Measurements from ENCODE around the gene WNT3. TPM values are rescaled to one million over a fixed set of nuclear protein-coding genes. Genes with fewer than 3 reads are reported as not detected.

WNT3 gene
- total and polyA plus RNA-seq, 2 experiments from 2014 or later: 2.7 to 3.4 TPM

DNA sequence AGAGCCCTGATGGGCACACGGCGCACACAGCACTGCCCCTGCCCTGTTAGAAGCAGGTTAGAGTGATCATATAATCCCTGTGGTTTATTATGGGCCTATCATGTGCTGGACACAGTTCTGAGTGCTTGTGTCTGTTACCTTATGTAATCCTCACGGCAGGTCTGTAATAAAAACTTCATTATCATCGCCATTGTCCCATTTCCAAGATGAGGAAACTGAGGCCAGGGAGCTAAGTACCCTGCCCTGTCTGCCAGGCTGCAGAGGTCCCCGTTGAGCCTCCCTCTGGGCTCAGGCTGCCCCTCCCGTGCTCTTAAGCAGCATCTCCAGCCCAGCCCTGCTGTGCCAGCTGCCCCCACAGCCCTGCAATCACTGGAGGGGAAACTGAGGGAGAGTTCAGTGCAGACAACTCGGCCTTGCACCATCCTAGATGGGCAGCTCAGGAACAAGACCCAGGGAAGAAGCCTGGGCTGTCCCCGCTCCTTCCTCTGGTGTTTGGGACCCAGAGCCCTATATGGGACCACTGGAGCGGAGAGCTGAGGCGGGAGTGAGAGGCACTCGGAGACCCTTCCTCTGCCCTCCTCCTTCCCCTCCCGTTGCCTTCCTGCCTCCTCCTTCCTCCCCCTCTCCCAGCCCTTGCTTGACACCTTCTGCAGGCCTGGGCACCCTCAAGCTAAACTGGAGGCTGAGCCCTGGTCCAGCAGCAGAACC lies 42.0 kb downstream of the WNT3 start:
- H3K27me3 ChIP-seq (ENCODE audit: insufficient read depth): peaks cover 69% of the 10 kb centered on the region
- H3K27ac ChIP-seq (ENCODE audit: low read depth): no peak overlapping the region
- H3K36me3 ChIP-seq (ENCODE audit: insufficient read depth): no peaks in the 10 kb centered on the region
- DNase-seq (ENCODE audit: low spot score) (no peak), ATAC-seq (no peak)
- Mint-ChIP-seq H3K27ac (no peak overlapping the region), H3K4me3 (no peak overlapping the region), H3K36me3 (ENCODE audit: low read depth) (peaks cover 7% of the 10 kb centered on the region; the same call in 1 of the 3 replicates), H3K9me3 (peaks cover 6% of the 10 kb centered on the region; the same call in 2 of the 3 replicates), H3K27me3 (ENCODE audit: insufficient read depth, low read depth, poor library complexity) (peaks cover 72% of the 10 kb centered on the region), H3K4me1 (peaks cover 28% of the 10 kb centered on the region)
- peaks cover 19% of the 10 kb centered on the region for H3K4me1 ChIP-seq (ENCODE audit: insufficient read depth)
- H3K4me2 ChIP-seq: no peak overlapping the region
- H3K79me2 ChIP-seq (replicated peaks; ENCODE audit: insufficient read depth): no peaks in the 10 kb centered on the region
- 0 out of 2 replicates have a peak, but pooled peaks cover 2% of the 10 kb centered on the region for H3F3A ChIP-seq (replicated peaks; ENCODE audit: low read depth)
- H3K9me2 ChIP-seq (ENCODE audit: insufficient read depth): no peaks in the 10 kb centered on the region
- no peaks in the 10 kb centered on the region; the same call in 1 of the 2 replicates for H4K20me1 ChIP-seq (replicated peaks; ENCODE audit: insufficient read depth)
- no peak overlapping the region for H2AFZ ChIP-seq
- no peak overlapping the region for H3K4me3 ChIP-seq
- TF ChIP-seq NANOG (IDR thresholded peaks at IDR 0.05; ENCODE audit: borderline replicate concordance) (no peak), EZH2 (IDR thresholded peaks at IDR 0.05; ENCODE audit: low read depth, unreplicated experiment) (no peak), CREB1 (CRISPR knock-in tag; IDR thresholded peaks at IDR 0.05; ENCODE audit: low read depth) (no peak), ZNF114 (CRISPR knock-in tag; IDR thresholded peaks at IDR 0.05) (no peak), STAT1 (IDR thresholded peaks at IDR 0.05; ENCODE audit: unreplicated experiment) (no peak)
- TF ChIP-seq, protein P1, sequence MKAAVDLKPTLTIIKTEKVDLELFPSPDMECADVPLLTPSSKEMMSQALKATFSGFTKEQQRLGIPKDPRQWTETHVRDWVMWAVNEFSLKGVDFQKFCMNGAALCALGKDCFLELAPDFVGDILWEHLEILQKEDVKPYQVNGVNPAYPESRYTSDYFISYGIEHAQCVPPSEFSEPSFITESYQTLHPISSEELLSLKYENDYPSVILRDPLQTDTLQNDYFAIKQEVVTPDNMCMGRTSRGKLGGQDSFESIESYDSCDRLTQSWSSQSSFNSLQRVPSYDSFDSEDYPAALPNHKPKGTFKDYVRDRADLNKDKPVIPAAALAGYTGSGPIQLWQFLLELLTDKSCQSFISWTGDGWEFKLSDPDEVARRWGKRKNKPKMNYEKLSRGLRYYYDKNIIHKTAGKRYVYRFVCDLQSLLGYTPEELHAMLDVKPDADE (IDR thresholded peaks at IDR 0.05): no peak
- TF ChIP-seq, protein P2, sequence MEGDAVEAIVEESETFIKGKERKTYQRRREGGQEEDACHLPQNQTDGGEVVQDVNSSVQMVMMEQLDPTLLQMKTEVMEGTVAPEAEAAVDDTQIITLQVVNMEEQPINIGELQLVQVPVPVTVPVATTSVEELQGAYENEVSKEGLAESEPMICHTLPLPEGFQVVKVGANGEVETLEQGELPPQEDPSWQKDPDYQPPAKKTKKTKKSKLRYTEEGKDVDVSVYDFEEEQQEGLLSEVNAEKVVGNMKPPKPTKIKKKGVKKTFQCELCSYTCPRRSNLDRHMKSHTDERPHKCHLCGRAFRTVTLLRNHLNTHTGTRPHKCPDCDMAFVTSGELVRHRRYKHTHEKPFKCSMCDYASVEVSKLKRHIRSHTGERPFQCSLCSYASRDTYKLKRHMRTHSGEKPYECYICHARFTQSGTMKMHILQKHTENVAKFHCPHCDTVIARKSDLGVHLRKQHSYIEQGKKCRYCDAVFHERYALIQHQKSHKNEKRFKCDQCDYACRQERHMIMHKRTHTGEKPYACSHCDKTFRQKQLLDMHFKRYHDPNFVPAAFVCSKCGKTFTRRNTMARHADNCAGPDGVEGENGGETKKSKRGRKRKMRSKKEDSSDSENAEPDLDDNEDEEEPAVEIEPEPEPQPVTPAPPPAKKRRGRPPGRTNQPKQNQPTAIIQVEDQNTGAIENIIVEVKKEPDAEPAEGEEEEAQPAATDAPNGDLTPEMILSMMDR (conservative IDR thresholded peaks at IDR 0.05; ENCODE audit: low read depth in 2 of 2): no peak
- TF ChIP-seq, protein P3, sequence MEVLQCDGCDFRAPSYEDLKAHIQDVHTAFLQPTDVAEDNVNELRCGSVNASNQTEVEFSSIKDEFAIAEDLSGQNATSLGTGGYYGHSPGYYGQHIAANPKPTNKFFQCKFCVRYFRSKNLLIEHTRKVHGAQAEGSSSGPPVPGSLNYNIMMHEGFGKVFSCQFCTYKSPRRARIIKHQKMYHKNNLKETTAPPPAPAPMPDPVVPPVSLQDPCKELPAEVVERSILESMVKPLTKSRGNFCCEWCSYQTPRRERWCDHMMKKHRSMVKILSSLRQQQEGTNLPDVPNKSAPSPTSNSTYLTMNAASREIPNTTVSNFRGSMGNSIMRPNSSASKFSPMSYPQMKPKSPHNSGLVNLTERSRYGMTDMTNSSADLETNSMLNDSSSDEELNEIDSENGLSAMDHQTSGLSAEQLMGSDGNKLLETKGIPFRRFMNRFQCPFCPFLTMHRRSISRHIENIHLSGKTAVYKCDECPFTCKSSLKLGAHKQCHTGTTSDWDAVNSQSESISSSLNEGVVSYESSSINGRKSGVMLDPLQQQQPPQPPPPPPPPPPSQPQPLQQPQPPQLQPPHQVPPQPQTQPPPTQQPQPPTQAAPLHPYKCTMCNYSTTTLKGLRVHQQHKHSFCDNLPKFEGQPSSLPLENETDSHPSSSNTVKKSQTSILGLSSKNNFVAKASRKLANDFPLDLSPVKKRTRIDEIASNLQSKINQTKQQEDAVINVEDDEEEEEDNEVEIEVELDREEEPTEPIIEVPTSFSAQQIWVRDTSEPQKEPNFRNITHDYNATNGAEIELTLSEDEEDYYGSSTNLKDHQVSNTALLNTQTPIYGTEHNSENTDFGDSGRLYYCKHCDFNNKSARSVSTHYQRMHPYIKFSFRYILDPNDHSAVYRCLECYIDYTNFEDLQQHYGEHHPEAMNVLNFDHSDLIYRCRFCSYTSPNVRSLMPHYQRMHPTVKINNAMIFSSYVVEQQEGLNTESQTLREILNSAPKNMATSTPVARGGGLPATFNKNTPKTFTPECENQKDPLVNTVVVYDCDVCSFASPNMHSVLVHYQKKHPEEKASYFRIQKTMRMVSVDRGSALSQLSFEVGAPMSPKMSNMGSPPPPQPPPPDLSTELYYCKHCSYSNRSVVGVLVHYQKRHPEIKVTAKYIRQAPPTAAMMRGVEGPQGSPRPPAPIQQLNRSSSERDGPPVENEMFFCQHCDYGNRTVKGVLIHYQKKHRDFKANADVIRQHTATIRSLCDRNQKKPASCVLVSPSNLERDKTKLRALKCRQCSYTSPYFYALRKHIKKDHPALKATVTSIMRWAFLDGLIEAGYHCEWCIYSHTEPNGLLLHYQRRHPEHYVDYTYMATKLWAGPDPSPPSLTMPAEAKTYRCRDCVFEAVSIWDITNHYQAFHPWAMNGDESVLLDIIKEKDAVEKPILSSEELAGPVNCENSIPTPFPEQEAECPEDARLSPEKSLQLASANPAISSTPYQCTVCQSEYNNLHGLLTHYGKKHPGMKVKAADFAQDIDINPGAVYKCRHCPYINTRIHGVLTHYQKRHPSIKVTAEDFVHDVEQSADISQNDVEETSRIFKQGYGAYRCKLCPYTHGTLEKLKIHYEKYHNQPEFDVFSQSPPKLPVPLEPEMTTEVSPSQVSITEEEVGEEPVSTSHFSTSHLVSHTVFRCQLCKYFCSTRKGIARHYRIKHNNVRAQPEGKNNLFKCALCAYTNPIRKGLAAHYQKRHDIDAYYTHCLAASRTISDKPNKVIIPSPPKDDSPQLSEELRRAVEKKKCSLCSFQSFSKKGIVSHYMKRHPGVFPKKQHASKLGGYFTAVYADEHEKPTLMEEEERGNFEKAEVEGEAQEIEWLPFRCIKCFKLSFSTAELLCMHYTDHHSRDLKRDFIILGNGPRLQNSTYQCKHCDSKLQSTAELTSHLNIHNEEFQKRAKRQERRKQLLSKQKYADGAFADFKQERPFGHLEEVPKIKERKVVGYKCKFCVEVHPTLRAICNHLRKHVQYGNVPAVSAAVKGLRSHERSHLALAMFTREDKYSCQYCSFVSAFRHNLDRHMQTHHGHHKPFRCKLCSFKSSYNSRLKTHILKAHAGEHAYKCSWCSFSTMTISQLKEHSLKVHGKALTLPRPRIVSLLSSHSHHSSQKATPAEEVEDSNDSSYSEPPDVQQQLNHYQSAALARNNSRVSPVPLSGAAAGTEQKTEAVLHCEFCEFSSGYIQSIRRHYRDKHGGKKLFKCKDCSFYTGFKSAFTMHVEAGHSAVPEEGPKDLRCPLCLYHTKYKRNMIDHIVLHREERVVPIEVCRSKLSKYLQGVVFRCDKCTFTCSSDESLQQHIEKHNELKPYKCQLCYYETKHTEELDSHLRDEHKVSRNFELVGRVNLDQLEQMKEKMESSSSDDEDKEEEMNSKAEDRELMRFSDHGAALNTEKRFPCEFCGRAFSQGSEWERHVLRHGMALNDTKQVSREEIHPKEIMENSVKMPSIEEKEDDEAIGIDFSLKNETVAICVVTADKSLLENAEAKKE (CRISPR knock-in tag; IDR thresholded peaks at IDR 0.05): no peak
